Esophagus squamous epithelium (tissue), 5 donors: Measurements from ENCODE around the gene NKD2. TPM values are rescaled to one million over a fixed set of nuclear protein-coding genes. Genes with fewer than 3 reads are reported as not detected.

Experiments
- DNase-seq: peaks from one replicate; lab custom pipeline; 2025; lab: John Stamatoyannopoulos, UW
- H3K27ac ChIP-seq, 4 donors: fragments of 200-600 bp; sonication (generic); one replicate each; pipeline ENCODE4 v1.5.1; 2016 to 2019; ENCODE audit warnings: mild to moderate bottlenecking in 1 of 4
- H3K27me3 ChIP-seq, 4 donors: fragments of 200-600 bp; sonication (generic); 1 replicate in 3 of 4; 2 replicates in 1 of 4; pipeline versions ENCODE4 v1.5.1 to v1.6.0; 2017 to 2021; ENCODE audit warnings: antibody characterized with exemption in 1 of 4
- H3K36me3 ChIP-seq, 3 donors: fragments of 200-600 bp; sonication (generic); one replicate each; pipeline ENCODE4 v1.5.1; 2016 to 2019
- H3K4me1 ChIP-seq, 3 donors: fragments of 200-600 bp; sonication (generic); one replicate each; pipeline ENCODE4 v1.5.1; 2017 to 2019
- H3K4me3 ChIP-seq, 4 donors: fragments of 200-600 bp; sonication (generic); 1 replicate in 3 of 4; 2 replicates in 1 of 4; pipeline ENCODE4 v1.5.1; 2016 to 2019; ENCODE audit warnings: mild to moderate bottlenecking in 2 of 4, moderate library complexity in 1 of 4
- H3K9me3 ChIP-seq, 3 donors: fragments of 200-600 bp; sonication (generic); one replicate each; pipeline ENCODE4 v1.5.1; 2016 to 2019
- POLR2A ChIP-seq, 4 donors: fragments of 450-650 bp; IDR thresholded peaks; one replicate each; pipeline ENCODE4 v1.6.1; 2017; ENCODE audit warnings: antibody characterized with exemption in 4 of 4, mild to moderate bottlenecking in 4 of 4, moderate library complexity in 3 of 4
- WGBS, 2 donors: methylation state at CpG; one replicate each; pipeline ENCODE4 v1.1.5; 2018; 5-methylcytosine and 5-hydroxymethylcytosine counted together
- intact Hi-C: fragments of 100-400 bp; cut with DNase I; formaldehyde crosslinking; loops from one replicate; pipeline ENCODE4 v1.15.0; 2022
- total RNA-seq, 4 donors: library from RNA; depleted of rRNA; stranded (reverse); fragments of >200 nt; gene quantifications; one replicate each; pipeline ENCODE4 v1.1.0, GENCODE V29; 2016
- TF ChIP-seq, protein P1 (sequence below), 6 experiments: fragments of 450-650 bp in 4 of 6; fragments of 200-600 bp in 2 of 6; sonication (generic) in 2 of 6; IDR thresholded peaks; one replicate each; pipeline ENCODE4 v1.5.1; 2016 to 2019; ENCODE audit warnings: antibody characterized with exemption in 6 of 6, mild to moderate bottlenecking in 4 of 6, moderate library complexity in 4 of 6
- donor health status: DM: yes; HTN: yes; CAD: no.

NKD2 gene
- total RNA-seq, 4 donors from 2014 or later: 1.2 to 11.3 (median 1.5) TPM

GRCh38 chr5:1064383-1065142 lies 56.0 kb downstream of the NKD2 start:
- peaks cover 0 to 72% (median 6%) of the 10 kb centered on the region in 3 donors for H3K36me3 ChIP-seq
- H3K27me3 ChIP-seq: no peaks in the 10 kb centered on the region
- no peak overlapping the region for H3K4me3 ChIP-seq
- H3K4me1 ChIP-seq: no peaks in the 10 kb centered on the region
- WGBS, 2 donors: 84 to 87% methylated on average over 41 to 43 of the region's 49 CpGs
- no peak overlapping the region for H3K27ac ChIP-seq
- H3K9me3 ChIP-seq: no peaks in the 10 kb centered on the region
- intact Hi-C loops: no loop called here
- TF ChIP-seq POLR2A (IDR thresholded peaks at IDR 0.05): no peak
- TF ChIP-seq, protein P1, sequence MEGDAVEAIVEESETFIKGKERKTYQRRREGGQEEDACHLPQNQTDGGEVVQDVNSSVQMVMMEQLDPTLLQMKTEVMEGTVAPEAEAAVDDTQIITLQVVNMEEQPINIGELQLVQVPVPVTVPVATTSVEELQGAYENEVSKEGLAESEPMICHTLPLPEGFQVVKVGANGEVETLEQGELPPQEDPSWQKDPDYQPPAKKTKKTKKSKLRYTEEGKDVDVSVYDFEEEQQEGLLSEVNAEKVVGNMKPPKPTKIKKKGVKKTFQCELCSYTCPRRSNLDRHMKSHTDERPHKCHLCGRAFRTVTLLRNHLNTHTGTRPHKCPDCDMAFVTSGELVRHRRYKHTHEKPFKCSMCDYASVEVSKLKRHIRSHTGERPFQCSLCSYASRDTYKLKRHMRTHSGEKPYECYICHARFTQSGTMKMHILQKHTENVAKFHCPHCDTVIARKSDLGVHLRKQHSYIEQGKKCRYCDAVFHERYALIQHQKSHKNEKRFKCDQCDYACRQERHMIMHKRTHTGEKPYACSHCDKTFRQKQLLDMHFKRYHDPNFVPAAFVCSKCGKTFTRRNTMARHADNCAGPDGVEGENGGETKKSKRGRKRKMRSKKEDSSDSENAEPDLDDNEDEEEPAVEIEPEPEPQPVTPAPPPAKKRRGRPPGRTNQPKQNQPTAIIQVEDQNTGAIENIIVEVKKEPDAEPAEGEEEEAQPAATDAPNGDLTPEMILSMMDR (IDR thresholded peaks at IDR 0.05): no peak
- no peak for DNase-seq

DNA sequence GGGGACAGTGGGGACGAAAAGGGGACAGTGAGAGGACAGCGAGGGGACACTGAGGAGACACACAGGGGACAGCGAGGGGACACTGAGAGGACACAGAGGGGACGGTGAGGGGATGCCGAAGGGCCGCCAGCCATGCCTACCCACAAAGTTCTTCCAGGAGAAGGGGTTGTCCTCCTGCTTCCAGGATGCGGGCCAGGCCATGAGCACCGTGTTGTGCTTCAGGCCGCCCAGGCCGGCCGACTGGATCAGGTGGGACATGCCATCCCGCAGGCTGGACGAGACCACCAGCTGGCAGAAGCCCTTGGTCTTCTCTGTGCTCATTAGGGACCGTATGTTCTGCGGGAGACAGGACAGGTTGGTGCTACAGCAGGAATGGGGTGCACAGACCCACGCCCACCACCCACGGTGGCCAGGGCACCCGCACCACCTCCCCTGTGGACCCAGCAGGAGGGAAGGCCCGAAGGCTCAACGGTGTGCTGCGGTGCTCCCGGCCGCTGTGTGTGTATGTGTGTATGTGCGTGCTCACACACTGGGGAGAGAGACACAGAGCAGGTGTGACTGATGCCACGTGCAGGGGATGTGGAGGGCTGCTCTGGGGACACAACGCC lies 56.6 kb downstream of the NKD2 start:
- no peaks in the 10 kb centered on the region for H3K27me3 ChIP-seq
- no peak overlapping the region for H3K27ac ChIP-seq
- H3K4me1 ChIP-seq: no peaks in the 10 kb centered on the region
- intact Hi-C loops: no loop called here
- H3K9me3 ChIP-seq: no peaks in the 10 kb centered on the region
- no peak overlapping the region for H3K4me3 ChIP-seq
- 85 to 93% methylated on average over 8 to 9 of the region's 26 CpGs for WGBS, 2 donors
- H3K36me3 ChIP-seq: peaks cover 0 to 67% (median 6%) of the 10 kb centered on the region in 3 donors
- DNase-seq: no peak
- TF ChIP-seq, protein P1 (IDR thresholded peaks at IDR 0.05): no peak
- TF ChIP-seq POLR2A (IDR thresholded peaks at IDR 0.05): no peak

DNA sequence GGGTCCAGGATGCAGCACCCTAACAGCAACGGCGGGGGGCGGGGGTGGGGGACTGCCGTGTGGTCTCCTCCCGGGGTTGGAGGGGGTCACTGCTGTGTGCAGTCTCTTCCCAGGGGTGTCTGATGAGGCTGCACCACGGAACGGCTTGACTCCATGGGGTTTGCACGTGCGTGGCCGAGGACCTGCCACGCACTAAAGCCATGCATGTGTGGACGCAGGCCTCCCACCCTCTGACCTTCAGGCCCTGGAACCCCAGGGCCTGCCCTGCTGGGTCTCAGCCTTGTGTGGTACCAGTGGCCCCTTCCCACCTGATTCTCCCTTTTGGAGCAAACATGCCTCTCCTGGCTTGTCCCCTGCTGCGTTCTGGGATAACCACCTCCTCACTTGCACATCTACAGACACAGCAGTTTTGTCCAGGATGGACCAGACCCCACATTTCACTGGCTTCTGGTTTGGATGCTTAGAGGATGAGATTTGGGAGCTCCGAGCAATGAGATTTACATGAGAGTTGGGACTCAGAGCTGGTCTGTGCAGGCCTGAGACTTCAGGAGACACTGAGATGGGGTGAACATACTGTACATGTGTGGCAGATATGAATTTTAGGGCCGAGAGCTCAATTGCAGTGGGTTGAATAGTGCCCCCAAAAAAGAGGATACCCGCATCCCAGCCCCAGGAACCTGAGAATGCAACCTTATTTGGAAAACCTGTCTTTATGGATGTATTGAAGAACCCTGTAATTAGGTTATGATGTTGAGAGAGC lies 57.5 kb downstream of the NKD2 start:
- WGBS, 2 donors: 71 to 95% methylated on average over 4 to 9 of the region's 16 CpGs
- Histone ChIP-seq H3K4me1 (no peaks in the 10 kb centered on the region), H3K9me3 (no peaks in the 10 kb centered on the region), H3K4me3 (no peak overlapping the region), H3K27me3 (no peaks in the 10 kb centered on the region), H3K27ac (no peak overlapping the region), H3K36me3 (peaks cover 0 to 61% (median 6%) of the 10 kb centered on the region in 3 donors)
- DNase-seq: no peak
- TF ChIP-seq POLR2A (IDR thresholded peaks at IDR 0.05): no peak
- TF ChIP-seq, protein P1 (IDR thresholded peaks at IDR 0.05): no peak
- intact Hi-C loops: no loop called here

DNA sequence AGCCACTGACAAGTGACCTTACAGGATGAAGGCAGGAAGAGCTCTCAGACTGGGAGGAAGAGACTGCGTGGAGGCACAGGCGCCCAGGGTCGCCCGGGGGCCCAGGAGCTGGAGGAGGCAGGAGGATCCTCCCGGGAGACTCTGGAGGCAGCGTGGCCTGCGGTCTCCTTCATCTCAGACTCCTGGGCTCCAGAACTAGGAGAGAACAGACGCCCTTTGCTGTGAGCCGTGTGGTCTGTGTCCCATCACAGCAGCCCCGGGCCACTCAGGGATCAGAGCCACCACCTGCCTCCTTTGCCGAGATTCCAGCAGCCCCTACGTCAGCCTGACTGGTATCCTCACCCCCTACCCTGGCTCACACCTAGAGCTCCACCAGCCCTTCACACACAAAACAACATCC lies 58.1 kb downstream of the NKD2 start:
- no peak for DNase-seq
- no peaks in the 10 kb centered on the region for H3K4me1 ChIP-seq
- H3K27me3 ChIP-seq: no peaks in the 10 kb centered on the region
- peaks cover 0 to 61% (median 6%) of the 10 kb centered on the region in 3 donors for H3K36me3 ChIP-seq
- WGBS, 2 donors: 90 to 91% methylated on average over 12 of the region's 12 CpGs
- no peaks in the 10 kb centered on the region for H3K9me3 ChIP-seq
- H3K27ac ChIP-seq: no peak overlapping the region
- intact Hi-C loops: no loop called here
- TF ChIP-seq, protein P1 (IDR thresholded peaks at IDR 0.05): no peak
- no peak for TF ChIP-seq POLR2A (IDR thresholded peaks at IDR 0.05)
- H3K4me3 ChIP-seq: no peak overlapping the region
